ENCODE results near the gene GNAS-AS1.

The GNAS-AS1 gene

GRCh38 chr20:58775371-58775770, 75.3 kb downstream of the GNAS-AS1 start:
- no peak for DNase-seq

GRCh38 chr20:58774667-58775263, 75.9 kb downstream of the GNAS-AS1 start:
- no peak for DNase-seq

GRCh38 chr20:58774214-58774613, 76.5 kb downstream of the GNAS-AS1 start:
- DNase-seq, result no peak

- DNase-seq, result no peak
These were observed 77.9 kb downstream of the GNAS-AS1 start for GRCh38 chr20:58772786-58773185.

Data from NCI-H526 (cell line).